GM12864 (cell line): ENCODE results near the gene ZNF276.
"Not testable (repeated sequence)": the region's sequence is repeated elsewhere in the genome, so short reads cannot be mapped to it uniquely, and the experiment has no call there.

Experiments
- DNase-seq: peaks from one replicate; pipeline ENCODE4 v3.0.0-alpha.2; 2011; ENCODE audit warnings: low read depth
- H3K4me3 ChIP-seq: 2 replicates; pipeline ENCODE4 v1.5.1; 2011; ENCODE audit warnings: mild to moderate bottlenecking, low read depth, low read length, control low read depth
- CTCF ChIP-seq: IDR thresholded peaks from 2 replicates; pipeline ENCODE4 v1.5.1; 2011; ENCODE audit warnings: low read depth, mild to moderate bottlenecking, moderate library complexity, low read length, control low read depth, inconsistent platforms; ENCODE audit errors: missing control alignments

ZNF276 gene, protein sequence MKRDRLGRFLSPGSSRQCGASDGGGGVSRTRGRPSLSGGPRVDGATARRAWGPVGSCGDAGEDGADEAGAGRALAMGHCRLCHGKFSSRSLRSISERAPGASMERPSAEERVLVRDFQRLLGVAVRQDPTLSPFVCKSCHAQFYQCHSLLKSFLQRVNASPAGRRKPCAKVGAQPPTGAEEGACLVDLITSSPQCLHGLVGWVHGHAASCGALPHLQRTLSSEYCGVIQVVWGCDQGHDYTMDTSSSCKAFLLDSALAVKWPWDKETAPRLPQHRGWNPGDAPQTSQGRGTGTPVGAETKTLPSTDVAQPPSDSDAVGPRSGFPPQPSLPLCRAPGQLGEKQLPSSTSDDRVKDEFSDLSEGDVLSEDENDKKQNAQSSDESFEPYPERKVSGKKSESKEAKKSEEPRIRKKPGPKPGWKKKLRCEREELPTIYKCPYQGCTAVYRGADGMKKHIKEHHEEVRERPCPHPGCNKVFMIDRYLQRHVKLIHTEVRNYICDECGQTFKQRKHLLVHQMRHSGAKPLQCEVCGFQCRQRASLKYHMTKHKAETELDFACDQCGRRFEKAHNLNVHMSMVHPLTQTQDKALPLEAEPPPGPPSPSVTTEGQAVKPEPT

DNA sequence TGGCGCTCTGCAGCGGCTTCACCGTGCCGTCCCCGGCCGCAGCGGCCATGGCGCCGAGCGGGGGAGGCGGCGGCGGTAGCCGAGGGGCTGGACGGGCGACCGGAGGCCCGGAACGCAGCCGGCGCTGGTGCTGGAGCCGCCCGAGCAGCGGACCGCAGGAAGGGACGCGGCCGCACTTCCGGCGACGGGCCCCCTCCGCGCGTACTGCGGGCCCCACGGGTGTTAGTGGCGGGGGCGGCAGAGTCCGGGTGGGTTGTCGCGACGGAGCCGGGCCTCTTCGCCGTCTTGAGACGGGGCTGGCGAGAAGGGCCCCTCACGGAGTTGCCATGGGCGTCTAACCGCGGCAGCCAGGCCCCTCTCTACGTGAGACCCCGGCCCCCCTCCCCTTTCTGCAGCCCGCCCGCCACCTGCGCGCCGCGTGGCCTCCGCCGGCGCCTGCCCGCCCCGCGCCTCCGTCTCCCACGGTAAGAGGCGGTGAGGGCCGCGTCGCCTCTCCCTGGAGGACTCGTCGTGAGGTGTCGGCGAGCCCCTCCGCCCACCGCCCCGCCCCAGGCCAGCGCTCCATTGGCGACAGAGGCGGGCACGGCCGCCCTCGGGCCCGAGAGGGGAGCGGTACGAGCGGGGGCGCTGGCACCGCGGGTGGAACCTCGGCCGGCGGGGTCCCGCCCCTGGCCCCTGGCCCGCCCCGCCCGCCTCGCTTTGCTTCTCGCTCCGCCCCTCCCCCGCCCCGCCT lies at the start of gene ZNF276, which contains the start of gene VPS9D1:
ZNF276 (plus strand) TSS at position 725 of the 733 bp plus-strand sequence. CDS start 104 bp downstream, outside the sequence.
VPS9D1 (minus strand) TSS at position 86 of the 733 bp plus-strand sequence; CDS start at position 49, 37 bp downstream.
- peak within 1 kb of the TSS; percentile 55 for H3K4me3 ChIP-seq
- no peak for TF ChIP-seq CTCF
- DNase-seq = no peak

DNA sequence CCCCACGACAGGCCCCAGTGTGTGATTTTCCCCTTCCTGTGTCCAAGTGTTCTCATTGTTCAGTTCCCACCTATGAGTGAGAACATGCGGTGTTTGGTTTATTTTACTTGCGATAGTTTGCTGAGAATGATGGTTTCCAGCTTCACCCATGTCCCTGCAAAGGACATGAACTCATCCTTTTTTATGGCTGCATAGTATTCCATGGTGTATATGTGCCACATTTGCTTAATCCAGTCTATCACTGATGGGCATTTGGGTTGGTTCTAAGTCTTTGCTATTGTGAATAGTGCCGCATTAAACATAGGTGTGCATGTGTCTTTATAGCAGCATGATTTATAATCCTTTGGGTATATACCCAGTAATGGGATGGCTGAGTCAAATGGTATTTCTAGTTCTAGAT lies 49.8 kb upstream of the ZNF276 start:
- not testable (repeated sequence) for DNase-seq, H3K4me3 ChIP-seq

DNA sequence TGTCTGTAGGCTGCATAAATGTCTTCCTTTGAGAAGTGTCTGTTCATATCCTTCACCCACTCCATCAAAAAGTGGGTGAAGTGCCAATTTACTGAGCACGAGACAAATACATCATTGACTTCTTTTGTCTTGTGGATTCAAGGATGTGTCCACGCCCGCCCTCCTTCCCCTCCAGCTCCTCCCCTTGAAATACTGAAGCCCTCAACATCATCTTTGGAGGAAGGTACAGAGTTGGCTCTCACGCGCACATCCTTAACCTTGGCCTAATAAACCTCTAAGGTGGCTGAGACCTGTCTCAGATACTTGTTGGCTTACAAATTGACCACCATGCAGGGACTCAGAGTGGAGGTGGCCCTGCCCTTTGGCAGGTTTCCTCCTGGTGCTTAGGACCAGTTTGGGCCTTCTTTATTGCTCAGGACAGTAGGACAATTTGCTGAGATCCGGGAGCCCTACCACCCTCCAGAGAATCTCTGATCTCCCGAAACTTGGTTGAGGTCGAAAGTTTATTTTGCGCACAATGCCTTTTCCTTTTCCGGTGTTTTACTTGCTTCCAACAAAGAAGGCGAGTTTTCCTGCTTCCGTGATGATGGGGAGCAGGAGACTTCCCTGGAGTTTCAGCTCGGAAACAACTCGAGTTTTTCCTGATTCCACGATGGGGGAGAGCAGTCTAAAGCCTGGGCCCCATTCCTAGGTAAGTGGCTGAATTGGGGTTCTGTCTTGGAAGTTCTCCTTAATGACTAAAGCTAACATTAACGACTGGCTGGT lies 49.0 kb upstream of the ZNF276 start:
- TF ChIP-seq CTCF = no peak
- no peak for DNase-seq

GRCh38 chr16:89678258-89678657 lies 43.1 kb upstream of the ZNF276 start:
- TF ChIP-seq CTCF = no peak
- H3K4me3 ChIP-seq = no peak overlapping the region
- DNase-seq = no peak

More for the DNA sequence above, 49.0 kb upstream of the ZNF276 start:
- no peak overlapping the region for H3K4me3 ChIP-seq

DNA sequence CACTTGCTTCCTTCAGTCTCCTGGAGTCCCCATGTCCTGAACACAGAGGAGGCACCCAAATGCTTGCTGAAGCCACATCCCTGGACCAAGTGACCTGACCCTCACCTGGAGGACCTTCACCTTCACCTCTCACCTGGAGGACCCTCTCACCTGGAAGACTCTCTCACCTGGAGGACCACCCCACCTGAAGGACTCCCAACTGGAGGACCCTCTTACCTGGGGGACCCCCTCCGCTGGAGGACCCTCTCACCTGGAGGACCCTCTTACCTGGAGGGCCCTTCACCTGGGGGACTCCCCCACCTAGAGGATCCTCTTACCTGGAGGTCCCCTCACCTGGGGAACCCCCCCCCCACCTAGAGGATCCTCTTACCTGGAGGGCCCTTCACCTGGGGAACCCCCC lies 35.4 kb upstream of the ZNF276 start:
- no peak for TF ChIP-seq CTCF
- H3K4me3 ChIP-seq = no peak overlapping the region
- DNase-seq = no peak

GRCh38 chr16:89686520-89687091 lies 34.7 kb upstream of the ZNF276 start, which contains the start of gene CDK10:
Gene CDK10 (plus strand): TSS chr16:89686689. CDS start chr16:89686711, 22 bp downstream.
- DNase-seq = no peak
- peak within 1 kb of the TSS; percentile 87 for H3K4me3 ChIP-seq
- TF ChIP-seq CTCF = no peak
